ENCODE measurements around the gene PLN. TPM values are rescaled to one million over a fixed set of nuclear protein-coding genes. Genes with fewer than 3 reads are reported as not detected.

Gene PLN
- total RNA-seq, 1 experiment from 2014 or later = not detected

DNA sequence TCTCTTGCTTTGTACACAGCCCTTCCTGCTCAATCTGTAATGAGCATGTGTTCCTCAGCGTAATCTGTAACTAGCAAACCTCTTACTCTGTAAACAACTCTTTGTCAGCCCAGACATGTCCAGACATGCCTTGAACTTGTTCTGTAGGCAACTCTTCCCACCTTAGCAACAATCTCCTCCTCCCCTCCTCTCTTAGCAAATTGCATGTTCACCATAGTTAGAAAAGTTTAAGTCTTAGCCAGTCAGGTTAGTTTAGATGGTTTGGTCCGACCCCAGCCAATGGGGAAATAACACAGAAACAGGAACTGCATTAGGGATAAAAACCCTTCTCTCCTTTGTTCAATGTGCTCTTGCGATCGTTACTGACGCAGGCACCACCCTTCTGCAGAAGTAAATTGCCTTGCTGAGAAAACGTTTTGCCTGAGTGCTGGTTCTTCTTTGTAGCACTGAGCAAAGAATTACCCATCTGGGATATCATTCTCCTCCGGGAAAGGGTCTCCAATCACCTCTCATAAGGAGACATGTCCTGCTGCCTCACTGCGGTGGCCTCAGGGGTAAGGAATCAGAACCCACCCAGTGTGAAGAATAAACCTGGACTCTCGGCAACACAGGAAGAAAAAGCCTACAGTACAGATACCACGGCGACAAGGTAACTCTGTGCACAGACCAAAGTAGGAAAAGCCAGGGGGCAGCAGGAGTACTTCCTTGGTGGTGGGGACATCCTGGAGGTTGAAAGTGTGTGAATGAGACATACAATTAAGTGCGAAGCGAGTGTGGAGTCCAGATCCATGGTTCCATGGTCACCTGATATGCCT is 26.2 kb downstream of the PLN start:
- peaks cover 2% of the 10 kb centered on the region; the same call in 1 of the 2 replicates for H3K27me3 Mint-ChIP-seq (ENCODE audit: low read depth)
- peaks cover 56% of the 10 kb centered on the region for H3K9me3 Mint-ChIP-seq

DNA sequence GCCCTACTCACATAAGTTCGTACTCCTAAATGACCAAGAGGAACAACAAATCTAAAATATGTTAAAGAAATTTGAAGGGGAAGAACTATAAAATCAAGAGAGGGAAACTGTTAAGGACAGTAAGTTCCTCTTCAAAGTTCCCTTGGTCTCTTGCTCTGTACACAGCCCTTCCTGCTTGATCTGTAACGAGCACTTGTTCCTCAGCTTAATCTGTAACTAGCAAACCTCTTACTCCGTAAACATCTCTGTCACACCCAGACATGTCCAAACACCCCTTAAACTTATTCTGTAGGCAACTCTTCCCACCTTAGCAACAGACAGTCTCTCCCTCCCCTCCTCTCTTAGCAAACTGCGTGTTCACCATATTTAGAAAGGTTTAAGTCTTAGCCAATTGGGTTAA is 29.9 kb downstream of the PLN start:
- peaks cover 22% of the 10 kb centered on the region for H3K4me1 Mint-ChIP-seq
- H3K27me3 Mint-ChIP-seq (ENCODE audit: low read depth) = peaks cover 2% of the 10 kb centered on the region; the same call in 1 of the 2 replicates
- DNase-seq (ENCODE audit: low spot score) (no peak), ATAC-seq (no peak)
- H3K27ac Mint-ChIP-seq = 0 out of 2 replicates have a peak overlapping the region, but pooled peaks have one; percentile 10
- CTCF ChIA-PET = no interaction called here
- no peak for TF ChIP-seq CBFB (CRISPR knock-in tag; IDR thresholded peaks at IDR 0.05; ENCODE audit: low read depth)
- TF ChIP-seq, protein P1, sequence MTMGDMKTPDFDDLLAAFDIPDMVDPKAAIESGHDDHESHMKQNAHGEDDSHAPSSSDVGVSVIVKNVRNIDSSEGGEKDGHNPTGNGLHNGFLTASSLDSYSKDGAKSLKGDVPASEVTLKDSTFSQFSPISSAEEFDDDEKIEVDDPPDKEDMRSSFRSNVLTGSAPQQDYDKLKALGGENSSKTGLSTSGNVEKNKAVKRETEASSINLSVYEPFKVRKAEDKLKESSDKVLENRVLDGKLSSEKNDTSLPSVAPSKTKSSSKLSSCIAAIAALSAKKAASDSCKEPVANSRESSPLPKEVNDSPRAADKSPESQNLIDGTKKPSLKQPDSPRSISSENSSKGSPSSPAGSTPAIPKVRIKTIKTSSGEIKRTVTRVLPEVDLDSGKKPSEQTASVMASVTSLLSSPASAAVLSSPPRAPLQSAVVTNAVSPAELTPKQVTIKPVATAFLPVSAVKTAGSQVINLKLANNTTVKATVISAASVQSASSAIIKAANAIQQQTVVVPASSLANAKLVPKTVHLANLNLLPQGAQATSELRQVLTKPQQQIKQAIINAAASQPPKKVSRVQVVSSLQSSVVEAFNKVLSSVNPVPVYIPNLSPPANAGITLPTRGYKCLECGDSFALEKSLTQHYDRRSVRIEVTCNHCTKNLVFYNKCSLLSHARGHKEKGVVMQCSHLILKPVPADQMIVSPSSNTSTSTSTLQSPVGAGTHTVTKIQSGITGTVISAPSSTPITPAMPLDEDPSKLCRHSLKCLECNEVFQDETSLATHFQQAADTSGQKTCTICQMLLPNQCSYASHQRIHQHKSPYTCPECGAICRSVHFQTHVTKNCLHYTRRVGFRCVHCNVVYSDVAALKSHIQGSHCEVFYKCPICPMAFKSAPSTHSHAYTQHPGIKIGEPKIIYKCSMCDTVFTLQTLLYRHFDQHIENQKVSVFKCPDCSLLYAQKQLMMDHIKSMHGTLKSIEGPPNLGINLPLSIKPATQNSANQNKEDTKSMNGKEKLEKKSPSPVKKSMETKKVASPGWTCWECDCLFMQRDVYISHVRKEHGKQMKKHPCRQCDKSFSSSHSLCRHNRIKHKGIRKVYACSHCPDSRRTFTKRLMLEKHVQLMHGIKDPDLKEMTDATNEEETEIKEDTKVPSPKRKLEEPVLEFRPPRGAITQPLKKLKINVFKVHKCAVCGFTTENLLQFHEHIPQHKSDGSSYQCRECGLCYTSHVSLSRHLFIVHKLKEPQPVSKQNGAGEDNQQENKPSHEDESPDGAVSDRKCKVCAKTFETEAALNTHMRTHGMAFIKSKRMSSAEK (CRISPR knock-in tag; IDR thresholded peaks at IDR 0.05; ENCODE audit: borderline replicate concordance) = no peak
- TF ChIP-seq ATF2 (CRISPR knock-in tag; IDR thresholded peaks at IDR 0.05; ENCODE audit: borderline replicate concordance, low read depth) = no peak
- TF ChIP-seq, protein P2, sequence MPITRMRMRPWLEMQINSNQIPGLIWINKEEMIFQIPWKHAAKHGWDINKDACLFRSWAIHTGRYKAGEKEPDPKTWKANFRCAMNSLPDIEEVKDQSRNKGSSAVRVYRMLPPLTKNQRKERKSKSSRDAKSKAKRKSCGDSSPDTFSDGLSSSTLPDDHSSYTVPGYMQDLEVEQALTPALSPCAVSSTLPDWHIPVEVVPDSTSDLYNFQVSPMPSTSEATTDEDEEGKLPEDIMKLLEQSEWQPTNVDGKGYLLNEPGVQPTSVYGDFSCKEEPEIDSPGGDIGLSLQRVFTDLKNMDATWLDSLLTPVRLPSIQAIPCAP (CRISPR knock-in tag; IDR thresholded peaks at IDR 0.05) = no peak
- TF ChIP-seq USF1 (CRISPR knock-in tag; IDR thresholded peaks at IDR 0.05) = no peak
- no peak for TF ChIP-seq HMGA2 (CRISPR knock-in tag; IDR thresholded peaks at IDR 0.05)
- POLR2A ChIA-PET = no interaction called here
- H3K36me3 Mint-ChIP-seq = peaks cover 72% of the 10 kb centered on the region
- H3K4me3 Mint-ChIP-seq = peak overlapping the region; percentile 39
- peaks cover 67% of the 10 kb centered on the region for H3K9me3 Mint-ChIP-seq

More for the DNA sequence above, 26.2 kb downstream of the PLN start:
- ChIA-PET CTCF (no interaction called here), POLR2A (interaction anchor here (0.7 kb wide), 1 partner anchor 635 kb away, joined by 4 read pairs; no protein-coding TSS in a partner anchor)
- Mint-ChIP-seq H3K4me1 (0 out of 2 replicates have a peak, but pooled peaks cover 7% of the 10 kb centered on the region), H3K4me3 (peak overlapping the region; percentile 65), H3K36me3 (peaks cover 58% of the 10 kb centered on the region), H3K27ac (peak overlapping the region; percentile 93)
- ATAC-seq (peak; percentile 77), DNase-seq (ENCODE audit: low spot score) (no peak)
- TF ChIP-seq TEAD4 (CRISPR knock-in tag; IDR thresholded peaks at IDR 0.05) (no peak), ATF2 (CRISPR knock-in tag; IDR thresholded peaks at IDR 0.05; ENCODE audit: borderline replicate concordance, low read depth) (no peak), ETV6 (CRISPR knock-in tag; IDR thresholded peaks at IDR 0.05) (no peak), IRF2 (CRISPR knock-in tag; IDR thresholded peaks at IDR 0.05; ENCODE audit: borderline replicate concordance, low read depth) (no peak), ATF1 (CRISPR knock-in tag; IDR thresholded peaks at IDR 0.05) (no peak), ZNF219 (CRISPR knock-in tag; IDR thresholded peaks at IDR 0.05; ENCODE audit: borderline replicate concordance) (no peak), CREB1 (CRISPR knock-in tag; IDR thresholded peaks at IDR 0.05) (no peak), NFATC4 (CRISPR knock-in tag; IDR thresholded peaks at IDR 0.05) (no peak)

Measured in WTC11 (cell line).